CD8-positive, alpha-beta memory T cell (primary cell): Measurements from ENCODE around the gene IL1RAPL1. TPM values are rescaled to one million over a fixed set of nuclear protein-coding genes. Genes with fewer than 3 reads are reported as not detected.

Experiments used
- CTCF ChIA-PET: fragments of 350-600 bp; sonication (Branson Sonifier 250); formaldehyde crosslinking; loops from one replicate; lab custom pipeline; 2021; ENCODE audit warnings: antibody characterized with exemption; lab: Charles Lee
- POLR2A ChIA-PET: fragments of 350-600 bp; sonication (Branson Sonifier 250); formaldehyde crosslinking; loops from one replicate; lab custom pipeline; 2021; ENCODE audit warnings: antibody characterized with exemption; lab: Charles Lee
- DNase-seq, 5 donors: peaks; one replicate each; pipeline versions ENCODE4 v3.0.0 to v3.0.0-alpha.2; 2020 to 2022; ENCODE audit warnings: mixed read lengths in 1 of 5
- H3K27ac ChIP-seq: one replicate; pipeline ENCODE4 v1.7.0; 2013; ENCODE audit warnings: low read depth, mild to moderate bottlenecking, low read length, moderate library complexity
- H3K27me3 ChIP-seq: 2 replicates; pipeline ENCODE4 v1.7.0; 2013; ENCODE audit warnings: low read length, mild to moderate bottlenecking; ENCODE audit not compliant: insufficient read depth, poor library complexity, severe bottlenecking
- H3K36me3 ChIP-seq: 2 replicates; pipeline ENCODE4 v1.7.0; 2013; ENCODE audit warnings: mild to moderate bottlenecking, low read length, moderate library complexity; ENCODE audit not compliant: insufficient read depth
- H3K4me1 ChIP-seq: 2 replicates; pipeline ENCODE4 v1.7.0; 2013; ENCODE audit warnings: mild to moderate bottlenecking, low read length, moderate library complexity; ENCODE audit not compliant: insufficient read depth
- H3K4me3 ChIP-seq: 2 replicates; pipeline ENCODE4 v1.7.0; 2013; ENCODE audit warnings: mild to moderate bottlenecking, low read length
- H3K9me3 ChIP-seq: 2 replicates; pipeline ENCODE4 v1.7.0; 2013; ENCODE audit warnings: mild to moderate bottlenecking, low read length
- H3K27ac Mint-ChIP-seq, 8 donors: one replicate each; pipeline ENCODE4 v1.8.0; 2020 to 2021; ENCODE audit warnings: mixed read lengths in 8 of 8, mild to moderate bottlenecking in 6 of 8, inconsistent platforms in 3 of 8, moderate library complexity in 3 of 8
- H3K27me3 Mint-ChIP-seq, 2 donors: one replicate each; pipeline ENCODE4 v1.8.0; 2020 to 2021; ENCODE audit warnings: mixed read lengths in 2 of 2, mild to moderate bottlenecking in 1 of 2, moderate library complexity in 1 of 2
- H3K36me3 Mint-ChIP-seq, 3 donors: one replicate each; pipeline ENCODE4 v1.8.0; 2020 to 2021; ENCODE audit warnings: mixed read lengths in 3 of 3, inconsistent platforms in 1 of 3, mild to moderate bottlenecking in 1 of 3
- H3K4me1 Mint-ChIP-seq, 3 donors: one replicate each; pipeline ENCODE4 v1.8.0; 2020 to 2021; ENCODE audit warnings: mixed read lengths in 3 of 3, inconsistent platforms in 1 of 3, mild to moderate bottlenecking in 1 of 3
- H3K4me3 Mint-ChIP-seq, 7 donors: one replicate each; pipeline ENCODE4 v1.8.0; 2020 to 2021; ENCODE audit warnings: mixed read lengths in 7 of 7, mild to moderate bottlenecking in 6 of 7, moderate library complexity in 4 of 7, inconsistent platforms in 2 of 7
- H3K9me3 Mint-ChIP-seq, 5 donors: one replicate each; pipeline ENCODE4 v1.8.0; 2020 to 2022; ENCODE audit warnings: mixed read lengths in 5 of 5, mild to moderate bottlenecking in 3 of 5, moderate library complexity in 2 of 5, inconsistent platforms in 1 of 5
- polyA plus RNA-seq: library from polyadenylated mRNA; unstranded; fragments of 300-500 nt; fragmentation: Illumina TruSeq; gene quantifications from one replicate; pipeline ENCODE4 v1.2.3, GENCODE V29; 2021
- total RNA-seq, 2 experiments: library from RNA; stranded (reverse); gene quantifications; one replicate each; pipeline ENCODE4 v1.2.3, GENCODE V29; 2021

The IL1RAPL1 gene
- total and polyA plus RNA-seq, 3 experiments from 2014 or later, result not detected

- Histone ChIP-seq H3K4me1 (no peaks in the 10 kb centered on the region), H3K36me3 (no peaks in the 10 kb centered on the region), H3K27ac (no peak overlapping the region), H3K4me3 (no peak overlapping the region), H3K9me3 (no peaks in the 10 kb centered on the region), H3K27me3 (no peaks in the 10 kb centered on the region)
- ChIA-PET CTCF (no interaction called here), POLR2A (no interaction called here)
- Mint-ChIP-seq H3K4me3 (no peak overlapping the region), H3K36me3 (no peaks in the 10 kb centered on the region), H3K27me3 (no peaks in the 10 kb centered on the region), H3K4me1 (no peaks in the 10 kb centered on the region), H3K27ac (no peak overlapping the region), H3K9me3 (peaks cover 2 to 7% (median 3%) of the 10 kb centered on the region in 5 donors)
- no peak for DNase-seq
Observed at GRCh38 chrX:29388509-29388908, 801.3 kb downstream of the IL1RAPL1 start.

- Histone ChIP-seq H3K27ac (no peak overlapping the region), H3K27me3 (no peaks in the 10 kb centered on the region), H3K4me1 (no peaks in the 10 kb centered on the region), H3K9me3 (no peaks in the 10 kb centered on the region), H3K4me3 (no peak overlapping the region), H3K36me3 (no peaks in the 10 kb centered on the region)
- Mint-ChIP-seq H3K4me3 (no peak overlapping the region), H3K4me1 (no peaks in the 10 kb centered on the region), H3K27ac (no peak overlapping the region), H3K9me3 (peaks cover 0 to 3% (median 3%) of the 10 kb centered on the region in 5 donors), H3K27me3 (no peaks in the 10 kb centered on the region), H3K36me3 (no peaks in the 10 kb centered on the region)
- no peak for DNase-seq
- CTCF ChIA-PET, result no interaction called here
- POLR2A ChIA-PET, result no interaction called here
Observed at GRCh38 chrX:29397506-29397905, 810.3 kb downstream of the IL1RAPL1 start.

- no peak overlapping the region for H3K4me3 Mint-ChIP-seq
- no peak overlapping the region for H3K27ac Mint-ChIP-seq
- Histone ChIP-seq H3K4me1 (no peaks in the 10 kb centered on the region), H3K27me3 (no peaks in the 10 kb centered on the region), H3K27ac (no peak overlapping the region), H3K36me3 (no peaks in the 10 kb centered on the region), H3K9me3 (no peaks in the 10 kb centered on the region), H3K4me3 (no peak overlapping the region)
- no peak for DNase-seq
- POLR2A ChIA-PET, result no interaction called here
- H3K36me3 Mint-ChIP-seq, result no peaks in the 10 kb centered on the region
- no peaks in the 10 kb centered on the region for H3K4me1 Mint-ChIP-seq
- H3K27me3 Mint-ChIP-seq, result no peaks in the 10 kb centered on the region
- CTCF ChIA-PET, result no interaction called here
- H3K9me3 Mint-ChIP-seq, result peaks cover 3 to 8% (median 6%) of the 10 kb centered on the region in 5 donors
Observed at GRCh38 chrX:29407357-29407756, 820.1 kb downstream of the IL1RAPL1 start.

GRCh38 chrX:29419774-29420553 lies 832.7 kb downstream of the IL1RAPL1 start:
- Mint-ChIP-seq H3K36me3 (no peaks in the 10 kb centered on the region), H3K4me1 (no peaks in the 10 kb centered on the region), H3K4me3 (no peak overlapping the region), H3K27me3 (no peaks in the 10 kb centered on the region), H3K27ac (no peak overlapping the region), H3K9me3 (peaks cover 0 to 7% (median 3%) of the 10 kb centered on the region in 5 donors)
- DNase-seq, result no peak
- POLR2A ChIA-PET, result no interaction called here
- no peaks in the 10 kb centered on the region for H3K27me3 ChIP-seq
- H3K36me3 ChIP-seq, result no peaks in the 10 kb centered on the region
- CTCF ChIA-PET, result no interaction called here
- no peaks in the 10 kb centered on the region for H3K9me3 ChIP-seq
- no peak overlapping the region for H3K4me3 ChIP-seq
- H3K4me1 ChIP-seq, result no peaks in the 10 kb centered on the region
- H3K27ac ChIP-seq, result no peak overlapping the region

GRCh38 chrX:29422034-29422433 lies 834.8 kb downstream of the IL1RAPL1 start:
- no peaks in the 10 kb centered on the region for H3K9me3 ChIP-seq
- Mint-ChIP-seq H3K27ac (no peak overlapping the region), H3K4me3 (no peak overlapping the region), H3K27me3 (peaks cover 0 to 2% of the 10 kb centered on the region in 2 donors), H3K4me1 (no peaks in the 10 kb centered on the region), H3K9me3 (peaks cover 0 to 11% (median 4%) of the 10 kb centered on the region in 5 donors), H3K36me3 (no peaks in the 10 kb centered on the region)
- ChIA-PET POLR2A (no interaction called here), CTCF (no interaction called here)
- no peaks in the 10 kb centered on the region for H3K36me3 ChIP-seq
- no peak for DNase-seq
- H3K4me1 ChIP-seq, result no peaks in the 10 kb centered on the region
- H3K27ac ChIP-seq, result no peak overlapping the region
- H3K27me3 ChIP-seq, result no peaks in the 10 kb centered on the region
- no peak overlapping the region for H3K4me3 ChIP-seq

GRCh38 chrX:29431895-29432294 lies 844.6 kb downstream of the IL1RAPL1 start:
- Mint-ChIP-seq H3K27me3 (no peaks in the 10 kb centered on the region), H3K4me1 (no peaks in the 10 kb centered on the region), H3K27ac (no peak overlapping the region), H3K9me3 (peaks cover 2 to 4% (median 3%) of the 10 kb centered on the region in 5 donors), H3K36me3 (no peaks in the 10 kb centered on the region), H3K4me3 (no peak overlapping the region)
- no peaks in the 10 kb centered on the region for H3K36me3 ChIP-seq
- no peaks in the 10 kb centered on the region for H3K27me3 ChIP-seq
- CTCF ChIA-PET, result no interaction called here
- H3K27ac ChIP-seq, result no peak overlapping the region
- H3K4me1 ChIP-seq, result no peaks in the 10 kb centered on the region
- no peak overlapping the region for H3K4me3 ChIP-seq
- POLR2A ChIA-PET, result no interaction called here
- no peak for DNase-seq
- no peaks in the 10 kb centered on the region for H3K9me3 ChIP-seq

GRCh38 chrX:29432534-29432933 lies 845.3 kb downstream of the IL1RAPL1 start:
- H3K27me3 ChIP-seq, result no peaks in the 10 kb centered on the region
- H3K27ac ChIP-seq, result no peak overlapping the region
- POLR2A ChIA-PET, result no interaction called here
- no peaks in the 10 kb centered on the region for H3K36me3 ChIP-seq
- no peak overlapping the region for H3K4me3 Mint-ChIP-seq
- no peaks in the 10 kb centered on the region for H3K9me3 ChIP-seq
- no peak overlapping the region for H3K4me3 ChIP-seq
- no peaks in the 10 kb centered on the region for H3K4me1 Mint-ChIP-seq
- no peaks in the 10 kb centered on the region for H3K4me1 ChIP-seq
- H3K27me3 Mint-ChIP-seq, result no peaks in the 10 kb centered on the region
- H3K9me3 Mint-ChIP-seq, result peaks cover 2 to 4% (median 3%) of the 10 kb centered on the region in 5 donors
- CTCF ChIA-PET, result no interaction called here
- DNase-seq, result no peak
- H3K36me3 Mint-ChIP-seq, result no peaks in the 10 kb centered on the region
- no peak overlapping the region for H3K27ac Mint-ChIP-seq

GRCh38 chrX:29434939-29435338 lies 847.7 kb downstream of the IL1RAPL1 start:
- H3K4me1 ChIP-seq, result no peaks in the 10 kb centered on the region
- no peaks in the 10 kb centered on the region for H3K36me3 ChIP-seq
- Mint-ChIP-seq H3K9me3 (peaks cover 0 to 5% (median 0%) of the 10 kb centered on the region in 5 donors), H3K27me3 (no peaks in the 10 kb centered on the region), H3K4me1 (no peaks in the 10 kb centered on the region), H3K4me3 (no peak overlapping the region), H3K27ac (no peak overlapping the region), H3K36me3 (no peaks in the 10 kb centered on the region)
- DNase-seq, result no peak
- no peaks in the 10 kb centered on the region for H3K27me3 ChIP-seq
- CTCF ChIA-PET, result no interaction called here
- no peak overlapping the region for H3K27ac ChIP-seq
- H3K4me3 ChIP-seq, result no peak overlapping the region
- POLR2A ChIA-PET, result no interaction called here
- no peaks in the 10 kb centered on the region for H3K9me3 ChIP-seq
